Measurements from ENCODE around the gene FLNA.

FLNA gene

GRCh38 chrX:154412468-154412867, 38.0 kb upstream of the FLNA start:
- H3K4me3 ChIP-seq (ENCODE audit: control insufficient read depth, low read depth, low read length): peak overlapping the region; percentile 52
- TF ChIP-seq CTCF (conservative IDR thresholded peaks at IDR 0.05; ENCODE audit: control insufficient read depth, insufficient read depth, low read depth, low read length): no peak
- DNase-seq (ENCODE audit: low read depth): no peak

DNA sequence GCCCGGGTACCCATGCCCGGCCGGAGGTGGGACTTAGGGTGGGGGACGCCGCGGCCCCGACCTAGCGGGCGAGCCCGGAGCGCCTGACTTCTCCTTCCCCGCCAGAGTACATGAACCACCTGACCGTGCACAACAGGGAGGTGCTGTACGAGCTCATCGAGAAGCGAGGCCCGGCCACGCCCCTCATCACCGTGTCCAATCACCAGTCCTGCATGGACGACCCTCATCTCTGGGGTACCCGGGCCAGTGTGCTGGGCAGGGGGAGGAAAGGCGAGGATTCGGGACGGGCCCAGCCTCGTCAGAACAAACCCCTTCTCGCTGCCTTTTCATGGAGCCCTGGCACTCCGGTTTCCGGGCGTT, 37.5 kb upstream of the FLNA start:
- peak; percentile 39 for DNase-seq (ENCODE audit: low read depth)
- peak overlapping the region; percentile 52 for H3K4me3 ChIP-seq (ENCODE audit: control insufficient read depth, low read depth, low read length)
- no peak for TF ChIP-seq CTCF (conservative IDR thresholded peaks at IDR 0.05; ENCODE audit: control insufficient read depth, insufficient read depth, low read depth, low read length)

- DNase-seq (ENCODE audit: low read depth): peak; percentile 87
- no peak for TF ChIP-seq CTCF (conservative IDR thresholded peaks at IDR 0.05; ENCODE audit: control insufficient read depth, insufficient read depth, low read depth, low read length)
- H3K4me3 ChIP-seq (ENCODE audit: control insufficient read depth, low read depth, low read length): peak within 1 kb of the TSS; percentile 47
These were observed 34.9 kb upstream of the FLNA start, which contains the start of gene DNASE1L1 for GRCh38 chrX:154409222-154409871. TSS of gene DNASE1L1 (minus strand) at chrX:154409254. CDS start at chrX:154405568, 3,686 bp downstream.

- H3K4me3 ChIP-seq (ENCODE audit: control insufficient read depth, low read depth, low read length): peak overlapping the region; percentile 47
- no peak for TF ChIP-seq CTCF (conservative IDR thresholded peaks at IDR 0.05; ENCODE audit: control insufficient read depth, insufficient read depth, low read depth, low read length)
- no peak for DNase-seq (ENCODE audit: low read depth)
These were observed 34.3 kb upstream of the FLNA start for GRCh38 chrX:154408659-154409221.

DNA sequence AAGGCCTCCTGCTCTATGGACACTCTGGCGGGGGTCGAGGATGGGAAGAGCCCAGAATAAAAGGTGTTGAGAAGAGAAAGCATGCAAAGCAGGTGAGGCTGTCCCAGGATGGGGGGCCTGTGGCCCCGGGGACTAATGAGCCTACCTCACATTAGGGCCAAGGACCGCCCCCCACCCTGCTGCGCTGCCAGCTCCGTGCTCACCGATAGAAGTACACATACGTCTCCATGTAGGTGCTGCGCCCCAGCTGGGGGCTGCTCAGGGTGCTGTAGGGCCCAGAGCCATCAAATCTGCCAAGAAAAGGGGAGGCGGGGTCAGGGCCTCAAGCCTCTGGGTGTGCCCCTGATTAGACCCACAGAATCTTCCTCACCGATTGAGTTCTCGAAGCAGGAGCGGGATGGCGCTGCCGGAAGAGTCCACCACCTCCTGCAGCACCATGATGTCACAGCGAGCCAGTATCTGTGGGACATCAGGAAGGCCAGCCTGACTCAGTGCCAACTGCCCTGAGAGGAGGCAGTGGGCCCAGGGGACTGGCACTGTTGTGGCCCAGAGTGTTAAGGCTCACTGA, 30.3 kb upstream of the FLNA start:
- H3K4me3 ChIP-seq (ENCODE audit: control insufficient read depth, low read depth, low read length): no peak overlapping the region
- no peak for TF ChIP-seq CTCF (conservative IDR thresholded peaks at IDR 0.05; ENCODE audit: control insufficient read depth, insufficient read depth, low read depth, low read length)
- no peak for DNase-seq (ENCODE audit: low read depth)

DNA sequence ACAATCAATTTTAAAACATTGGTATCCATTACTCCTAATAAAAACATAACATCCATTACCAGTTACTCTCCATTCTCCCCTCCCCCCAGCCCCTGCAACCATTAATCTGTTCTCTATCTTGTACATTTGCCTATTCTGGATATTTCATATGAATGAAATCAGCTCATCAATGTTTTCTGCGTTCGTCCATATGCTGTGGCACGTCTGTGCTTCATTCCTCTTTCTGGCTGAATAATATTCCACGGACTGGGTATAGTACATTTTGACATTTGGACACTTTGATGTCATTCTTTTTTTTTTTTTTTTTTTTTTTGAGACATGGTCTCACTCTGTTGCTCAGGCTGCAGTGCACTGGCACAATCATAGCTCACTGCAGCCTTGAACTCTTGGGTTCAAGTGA, 29.4 kb upstream of the FLNA start:
- no peak for TF ChIP-seq CTCF (conservative IDR thresholded peaks at IDR 0.05; ENCODE audit: control insufficient read depth, insufficient read depth, low read depth, low read length)
- no peak for DNase-seq (ENCODE audit: low read depth)
- no peak overlapping the region for H3K4me3 ChIP-seq (ENCODE audit: control insufficient read depth, low read depth, low read length)
